GM23248 (cell line): ENCODE data around the gene PEX7. TPM values are rescaled to one million over a fixed set of nuclear protein-coding genes. Genes with fewer than 3 reads are reported as not detected.
"Not testable (repeated sequence)": the region's sequence is repeated elsewhere in the genome, so short reads cannot be mapped to it uniquely, and the experiment has no call there.

Experiments used
- DNase-seq: peaks from one replicate; pipeline ENCODE4 v3.0.0-alpha.2; 2015
- H2AFZ ChIP-seq: fragments of 200-600 bp; sonication (generic); 2 replicates; pipeline ENCODE4 v1.6.1; 2016; ENCODE audit warnings: antibody characterized with exemption
- H3F3A ChIP-seq: fragments of 200-600 bp; sonication (generic); 2 replicates; pipeline ENCODE4 v1.6.1; 2016; ENCODE audit warnings: mild to moderate bottlenecking, antibody characterized with exemption, mixed run types; ENCODE audit not compliant: insufficient read depth
- H3K27ac ChIP-seq: fragments of 200-600 bp; sonication (generic); 2 replicates; pipeline ENCODE4 v1.5.1; 2016; ENCODE audit warnings: mild to moderate bottlenecking
- H3K27me3 ChIP-seq: fragments of 200-600 bp; sonication (generic); replicated peaks from 2 replicates; pipeline ENCODE4 v1.6.1; 2016; ENCODE audit warnings: mild to moderate bottlenecking; ENCODE audit not compliant: insufficient read depth
- H3K36me3 ChIP-seq: fragments of 200-600 bp; sonication (generic); 2 replicates; pipeline ENCODE4 v1.6.1; 2016; ENCODE audit warnings: low read depth, mild to moderate bottlenecking
- H3K4me1 ChIP-seq: fragments of 200-600 bp; sonication (generic); 2 replicates; pipeline ENCODE4 v1.6.1; 2016; ENCODE audit warnings: mild to moderate bottlenecking; ENCODE audit not compliant: insufficient read depth
- H3K4me2 ChIP-seq: fragments of 200-600 bp; sonication (generic); one replicate; pipeline ENCODE4 v1.6.1; 2016; ENCODE audit warnings: mild to moderate bottlenecking; ENCODE audit not compliant: unreplicated experiment
- H3K4me3 ChIP-seq: fragments of 200-600 bp; sonication (generic); 2 replicates; pipeline ENCODE4 v1.5.1; 2016; ENCODE audit warnings: mild to moderate bottlenecking
- H3K79me2 ChIP-seq: fragments of 200-600 bp; sonication (generic); 2 replicates; pipeline ENCODE4 v1.6.1; 2016; ENCODE audit warnings: mild to moderate bottlenecking; ENCODE audit not compliant: insufficient read depth
- H3K9ac ChIP-seq: fragments of 200-600 bp; sonication (generic); 2 replicates; pipeline ENCODE4 v1.6.1; 2016; ENCODE audit warnings: mild to moderate bottlenecking
- H3K9me2 ChIP-seq: fragments of 200-600 bp; sonication (generic); 2 replicates; pipeline ENCODE4 v1.6.1; 2016; ENCODE audit warnings: mixed run types, mild to moderate bottlenecking, moderate library complexity; ENCODE audit not compliant: insufficient read depth
- H3K9me3 ChIP-seq: fragments of 200-600 bp; sonication (generic); one replicate; pipeline ENCODE4 v1.6.1; 2017; ENCODE audit warnings: low read depth
- H4K20me1 ChIP-seq: fragments of 200-600 bp; sonication (generic); 2 replicates; pipeline ENCODE4 v1.6.0; 2016; ENCODE audit not compliant: insufficient read depth
- EZH2 ChIP-seq: fragments of 200-600 bp; sonication (generic); IDR thresholded peaks from 2 replicates; pipeline ENCODE4 v1.6.1; 2018; ENCODE audit warnings: antibody characterized with exemption, mild to moderate bottlenecking; ENCODE audit not compliant: insufficient read depth, poor library complexity, severe bottlenecking
- EZH2phosphoT487 ChIP-seq: fragments of 200-600 bp; sonication (generic); IDR thresholded peaks from 2 replicates; pipeline ENCODE4 v1.6.1; 2018; ENCODE audit warnings: antibody characterized with exemption, moderate library complexity, mild to moderate bottlenecking, low read depth; ENCODE audit not compliant: insufficient read depth
- WGBS, 2 experiments: methylation state at CpG; one replicate each; pipeline ENCODE4 v1.1.6; 2015 to 2017; ENCODE audit warnings: low lambda C conversion rate in 2 of 2, low coverage in 1 of 2; ENCODE audit errors: missing lambda C conversion rate in 2 of 2; 5-methylcytosine and 5-hydroxymethylcytosine counted together
- in situ Hi-C: fragments of 300-500 bp; cut with MboI; formaldehyde crosslinking; loops from 2 replicates; pipeline ENCODE4 v1.15.0; 2020
- polyA plus RNA-seq: library from polyadenylated mRNA; unstranded; fragments of >200 nt; fragmentation: Nextera tagmentation; extraction: Ambion mirVana; gene quantifications from 2 replicates; pipeline ENCODE4 v1.2.1, GENCODE V29; 2016
- total RNA-seq: library from RNA; depleted of rRNA; stranded (reverse); fragments of >200 nt; shearing (Covaris generic); gene quantifications from 2 replicates; pipeline ENCODE4 v1.2.3, GENCODE V29; 2014

The PEX7 gene
- total and polyA plus RNA-seq, 2 experiments from 2014 or later = 9.4 to 11.0 TPM

DNA sequence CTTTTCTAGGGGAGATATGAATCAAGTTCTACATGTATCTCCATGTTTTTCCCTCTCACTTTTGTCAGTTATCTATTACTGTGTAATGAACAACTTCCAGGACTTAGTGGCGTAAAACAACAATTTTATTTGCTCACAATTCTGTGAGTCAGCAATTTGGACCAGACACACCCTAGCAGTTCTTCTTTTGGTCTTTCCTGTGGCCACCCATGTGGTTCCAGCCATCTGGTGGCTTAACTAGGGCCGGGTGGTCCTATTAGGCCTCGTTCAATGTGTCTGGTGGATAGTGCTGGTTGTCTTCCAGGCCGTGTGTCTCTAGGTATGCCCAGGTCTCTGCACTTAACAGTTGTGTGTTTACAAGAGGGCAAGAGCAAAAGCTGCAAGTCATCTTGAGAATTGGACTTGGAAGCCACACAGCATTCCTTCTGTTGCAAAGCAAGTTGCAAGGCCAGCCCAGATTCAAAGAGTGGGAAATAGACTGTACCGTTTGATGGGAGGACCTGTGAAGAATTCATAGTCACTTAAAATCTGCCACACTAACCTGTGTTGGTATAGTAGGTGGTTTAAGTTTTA is 78.9 kb downstream of the PEX7 start:
- H3K4me2 ChIP-seq = no peak overlapping the region
- DNase-seq = no peak
- no peak overlapping the region for H3K27ac ChIP-seq
- in situ Hi-C loops = no loop called here
- H3K4me1 ChIP-seq = no peaks in the 10 kb centered on the region
- H3K27me3 ChIP-seq = no peaks in the 10 kb centered on the region
- H3K9me2 ChIP-seq = no peaks in the 10 kb centered on the region
- WGBS, 2 experiments = 88 to 89% methylated on average over 5 of the region's 5 CpGs
- no peaks in the 10 kb centered on the region for H4K20me1 ChIP-seq
- H3K36me3 ChIP-seq = no peaks in the 10 kb centered on the region
- no peaks in the 10 kb centered on the region for H3K9me3 ChIP-seq
- H3F3A ChIP-seq = no peaks in the 10 kb centered on the region
- no peak overlapping the region for H3K4me3 ChIP-seq
- H2AFZ ChIP-seq = no peak overlapping the region
- no peaks in the 10 kb centered on the region for H3K79me2 ChIP-seq
- no peak overlapping the region for H3K9ac ChIP-seq
- no peak for TF ChIP-seq EZH2phosphoT487
- TF ChIP-seq EZH2 = no peak

DNA sequence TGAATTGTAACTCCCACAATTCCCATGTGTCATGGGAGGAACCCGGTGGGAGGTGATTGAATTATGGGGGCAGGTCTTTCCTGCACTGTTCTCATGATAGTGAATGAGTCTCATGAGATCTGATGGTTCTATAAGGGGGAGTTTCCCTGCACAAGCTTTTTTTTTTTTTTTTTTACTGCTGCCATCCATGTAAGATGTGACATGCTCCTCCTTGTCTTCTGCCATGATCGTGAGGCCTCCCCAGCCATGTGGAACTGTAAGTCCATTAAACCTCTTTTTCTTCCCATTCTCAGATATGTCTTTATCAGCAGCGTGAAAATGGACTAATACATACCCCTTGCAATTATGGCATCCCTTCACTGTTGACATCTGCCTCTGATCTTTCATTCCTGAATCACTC is 82.1 kb downstream of the PEX7 start:
- H3K27me3 ChIP-seq, H3K4me3 ChIP-seq, H3K27ac ChIP-seq, DNase-seq, H3K36me3 ChIP-seq, in situ Hi-C loops, H4K20me1 ChIP-seq, H3K9ac ChIP-seq, H3K9me3 ChIP-seq, H3K9me2 ChIP-seq, H3F3A ChIP-seq, H2AFZ ChIP-seq, H3K4me2 ChIP-seq, H3K4me1 ChIP-seq, H3K79me2 ChIP-seq: not testable (repeated sequence)
- 96 to 97% methylated on average over 3 of the region's 3 CpGs for WGBS, 2 experiments

DNA sequence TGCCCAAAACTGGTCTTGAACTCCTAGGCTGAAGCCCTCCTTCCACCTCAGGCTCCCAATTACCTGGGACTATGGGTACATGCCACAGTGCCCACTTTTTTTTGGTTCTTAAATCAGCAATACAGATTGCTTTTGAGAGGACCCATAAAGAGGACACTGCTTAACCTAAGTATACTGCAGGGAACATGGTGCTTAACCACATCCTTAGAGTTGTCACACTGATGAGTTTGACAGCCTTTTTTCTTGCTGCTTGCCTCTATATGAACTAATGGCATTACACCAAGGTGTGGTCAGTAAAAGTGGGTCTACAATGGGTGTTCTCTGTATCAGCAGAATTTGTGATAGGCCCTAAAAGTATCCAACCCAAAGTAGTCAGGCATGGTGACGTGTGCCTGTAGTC is 92.6 kb downstream of the PEX7 start:
- 0 out of 2 replicates have a peak, but pooled peaks cover 4% of the 10 kb centered on the region for H3F3A ChIP-seq
- no peak overlapping the region for H3K4me3 ChIP-seq
- H2AFZ ChIP-seq = no peak overlapping the region
- no peaks in the 10 kb centered on the region for H4K20me1 ChIP-seq
- H3K4me2 ChIP-seq = no peak overlapping the region
- H3K27me3 ChIP-seq = peaks cover 7% of the 10 kb centered on the region; the same call in 1 of the 2 replicates
- H3K4me1 ChIP-seq = no peaks in the 10 kb centered on the region
- H3K9me2 ChIP-seq = no peaks in the 10 kb centered on the region
- no peak for DNase-seq
- no peak overlapping the region for H3K27ac ChIP-seq
- H3K79me2 ChIP-seq = no peaks in the 10 kb centered on the region
- no peak for TF ChIP-seq EZH2
- no peak for TF ChIP-seq EZH2phosphoT487
- WGBS, 2 experiments = 100% methylated on average over 1 of the region's 1 CpG
- in situ Hi-C loops = no loop called here
- no peaks in the 10 kb centered on the region for H3K36me3 ChIP-seq
- no peaks in the 10 kb centered on the region for H3K9me3 ChIP-seq
- no peak overlapping the region for H3K9ac ChIP-seq

GRCh38 chr6:136918706-136919105 is 96.3 kb downstream of the PEX7 start:
- H3K79me2 ChIP-seq = no peaks in the 10 kb centered on the region
- H3K27ac ChIP-seq = no peak overlapping the region
- H3K27me3 ChIP-seq = peaks cover 38% of the 10 kb centered on the region
- H2AFZ ChIP-seq = no peak overlapping the region
- H3K9me3 ChIP-seq = no peaks in the 10 kb centered on the region
- no peak overlapping the region for H3K4me3 ChIP-seq
- no peaks in the 10 kb centered on the region for H3K4me1 ChIP-seq
- 96 to 98% methylated on average over 3 of the region's 3 CpGs for WGBS, 2 experiments
- 0 out of 2 replicates have a peak, but pooled peaks cover 5% of the 10 kb centered on the region for H3F3A ChIP-seq
- in situ Hi-C loops = no loop called here
- no peak for TF ChIP-seq EZH2
- no peak for TF ChIP-seq EZH2phosphoT487
- no peaks in the 10 kb centered on the region for H4K20me1 ChIP-seq
- no peak overlapping the region for H3K4me2 ChIP-seq
- DNase-seq = no peak
- H3K9ac ChIP-seq = no peak overlapping the region
- H3K9me2 ChIP-seq = no peaks in the 10 kb centered on the region
- H3K36me3 ChIP-seq = no peaks in the 10 kb centered on the region

DNA sequence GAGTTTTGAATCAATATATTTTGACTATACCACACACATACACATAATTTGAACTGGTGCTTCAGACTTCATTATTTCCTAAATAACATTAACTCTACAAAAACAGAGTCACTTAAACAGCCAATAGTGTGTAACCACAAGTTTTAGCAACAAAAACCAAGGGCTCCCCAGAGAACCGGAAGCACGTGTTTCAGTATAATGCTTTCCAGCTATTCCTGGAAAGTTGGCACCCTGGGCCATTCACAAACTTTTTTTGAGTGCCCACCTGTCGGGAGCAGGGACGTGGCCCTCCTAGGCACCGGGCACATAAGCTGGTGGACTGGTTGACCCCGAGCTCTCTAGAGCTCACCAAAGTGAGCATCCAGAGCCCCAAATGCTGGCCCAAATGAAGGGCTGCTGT is 97.8 kb downstream of the PEX7 start:
- Histone ChIP-seq H2AFZ (no peak overlapping the region), H3K4me2 (peak overlapping the region; percentile 67), H3K9me2 (no peaks in the 10 kb centered on the region), H3K79me2 (no peaks in the 10 kb centered on the region), H3K9ac (no peak overlapping the region), H3K4me1 (no peaks in the 10 kb centered on the region), H3K4me3 (no peak overlapping the region), H3K27ac (no peak overlapping the region), H3K36me3 (no peaks in the 10 kb centered on the region), H4K20me1 (no peaks in the 10 kb centered on the region), H3F3A (0 out of 2 replicates have a peak, but pooled peaks cover 5% of the 10 kb centered on the region), H3K27me3 (peaks cover 50% of the 10 kb centered on the region), H3K9me3 (no peaks in the 10 kb centered on the region)
- DNase-seq = peak; percentile 8
- WGBS, 2 experiments = 32 to 35% methylated on average over 6 of the region's 6 CpGs
- in situ Hi-C loops = no loop called here
- TF ChIP-seq EZH2phosphoT487 (no peak), EZH2 (no peak)
